HG03025 (cell line): ENCODE measurements around the gene NIPAL3.
"Not testable (repeated sequence)": the region's sequence is repeated elsewhere in the genome, so short reads cannot be mapped to it uniquely, and the experiment has no call there.

Experiments
- ATAC-seq: cut with Tn5 transposase; IDR thresholded peaks from one replicate; pipeline ENCODE4 v1.9.1; 2021; ENCODE audit warnings: mild to moderate bottlenecking, moderate library complexity; ENCODE audit not compliant: unreplicated experiment, low FRiP score

Gene NIPAL3

GRCh38 chr1:24486331-24487065 lies 70.9 kb downstream of the NIPAL3 start:
- no peak for ATAC-seq

GRCh38 chr1:24487455-24487854 lies 71.9 kb downstream of the NIPAL3 start:
- ATAC-seq, result no peak

GRCh38 chr1:24488159-24488558 lies 72.6 kb downstream of the NIPAL3 start:
- not testable (repeated sequence) for ATAC-seq

- ATAC-seq, result no peak
Observed at GRCh38 chr1:24489674-24490073, 74.1 kb downstream of the NIPAL3 start.

- no peak for ATAC-seq
Observed at GRCh38 chr1:24490101-24490781, 74.6 kb downstream of the NIPAL3 start.

GRCh38 chr1:24491577-24492360 lies 76.2 kb downstream of the NIPAL3 start:
- ATAC-seq, result no peak

GRCh38 chr1:24492935-24493334 lies 77.3 kb downstream of the NIPAL3 start:
- ATAC-seq, result not testable (repeated sequence)

- no peak for ATAC-seq
Observed at GRCh38 chr1:24493785-24494184, 78.2 kb downstream of the NIPAL3 start.

GRCh38 chr1:24498589-24498988 lies 83.0 kb downstream of the NIPAL3 start:
- ATAC-seq, result no peak

- no peak for ATAC-seq
Observed at GRCh38 chr1:24500448-24501048, 84.9 kb downstream of the NIPAL3 start.

- no peak for ATAC-seq
Observed at GRCh38 chr1:24501371-24502064, 85.9 kb downstream of the NIPAL3 start.

GRCh38 chr1:24502065-24502708 lies 86.6 kb downstream of the NIPAL3 start:
- no peak for ATAC-seq

- ATAC-seq, result no peak
Observed at GRCh38 chr1:24502709-24503058, 87.1 kb downstream of the NIPAL3 start, which contains the start of gene RCAN3. Gene RCAN3, plus strand, starts transcription at chr1:24502836. Its CDS starts 11,537 bp downstream, at chr1:24514373.

GRCh38 chr1:24503059-24503751 lies 87.6 kb downstream of the NIPAL3 start:
- no peak for ATAC-seq

GRCh38 chr1:24503870-24504523 lies 88.4 kb downstream of the NIPAL3 start:
- ATAC-seq, result no peak

GRCh38 chr1:24504560-24504959 lies 89.0 kb downstream of the NIPAL3 start:
- no peak for ATAC-seq

- no peak for ATAC-seq
Observed at GRCh38 chr1:24505816-24506215, 90.2 kb downstream of the NIPAL3 start.

GRCh38 chr1:24506691-24507381 lies 91.2 kb downstream of the NIPAL3 start:
- no peak for ATAC-seq
